Measurements from ENCODE around the gene MAPKBP1.
"Not testable (repeated sequence)": the region's sequence is repeated elsewhere in the genome, so short reads cannot be mapped to it uniquely, and the experiment has no call there.

Gene MAPKBP1

GRCh38 chr15:41774062-41774881 lies at the start of gene MAPKBP1:
TSS of gene MAPKBP1 (plus strand) at chr15:41774484. CDS start at chr15:41775276, 792 bp downstream.
- peak; percentile 97 for DNase-seq (ENCODE audit: low spot score)

- DNase-seq (ENCODE audit: low spot score) = peak; percentile 11
Measured at GRCh38 chr15:41727143-41727542, 47.1 kb upstream of the MAPKBP1 start.

- DNase-seq (ENCODE audit: low spot score) = not testable (repeated sequence)
Measured at GRCh38 chr15:41728061-41728460, 46.2 kb upstream of the MAPKBP1 start.

- DNase-seq (ENCODE audit: low spot score) = no peak
Measured at GRCh38 chr15:41730543-41730942, 43.7 kb upstream of the MAPKBP1 start.

- DNase-seq (ENCODE audit: low spot score) = no peak
Measured at GRCh38 chr15:41732483-41732882, 41.8 kb upstream of the MAPKBP1 start.

GRCh38 chr15:41734079-41734478 lies 40.2 kb upstream of the MAPKBP1 start:
- no peak for DNase-seq (ENCODE audit: low spot score)

GRCh38 chr15:41735046-41735445 lies 39.2 kb upstream of the MAPKBP1 start:
- no peak for DNase-seq (ENCODE audit: low spot score)

- DNase-seq (ENCODE audit: low spot score) = not testable (repeated sequence)
Measured at GRCh38 chr15:41735492-41735891, 38.8 kb upstream of the MAPKBP1 start.

- peak; percentile 4 for DNase-seq (ENCODE audit: low spot score)
Measured at GRCh38 chr15:41746802-41747201, 27.5 kb upstream of the MAPKBP1 start.

GRCh38 chr15:41756198-41756597 lies 18.1 kb upstream of the MAPKBP1 start:
- no peak for DNase-seq (ENCODE audit: low spot score)

- peak; percentile 82 for DNase-seq (ENCODE audit: low spot score)
Measured at GRCh38 chr15:41772720-41773331, 1.5 kb upstream of the MAPKBP1 start.

GRCh38 chr15:41773332-41773728 lies 954 bp upstream of the MAPKBP1 start:
- no peak for DNase-seq (ENCODE audit: low spot score)

- DNase-seq (ENCODE audit: low spot score) = no peak
Measured at GRCh38 chr15:41773729-41774061, 589 bp upstream of the MAPKBP1 start.

GRCh38 chr15:41774882-41775417 lies 666 bp downstream of the MAPKBP1 start:
- no peak for DNase-seq (ENCODE audit: low spot score)

- no peak for DNase-seq (ENCODE audit: low spot score)
Measured at GRCh38 chr15:41775651-41776050, 1.4 kb downstream of the MAPKBP1 start.

- DNase-seq (ENCODE audit: low spot score) = no peak
Measured at GRCh38 chr15:41777421-41777973, 3.2 kb downstream of the MAPKBP1 start.

- no peak for DNase-seq (ENCODE audit: low spot score)
Measured at GRCh38 chr15:41778521-41778920, 4.2 kb downstream of the MAPKBP1 start.

- no peak for DNase-seq (ENCODE audit: low spot score)
Measured at GRCh38 chr15:41779662-41780157, 5.4 kb downstream of the MAPKBP1 start.

GRCh38 chr15:41780266-41780665 lies 6.0 kb downstream of the MAPKBP1 start:
- no peak for DNase-seq (ENCODE audit: low spot score)

- no peak for DNase-seq (ENCODE audit: low spot score)
Measured at GRCh38 chr15:41780727-41781126, 6.4 kb downstream of the MAPKBP1 start.

- no peak for DNase-seq (ENCODE audit: low spot score)
Measured at GRCh38 chr15:41782371-41783282, 8.3 kb downstream of the MAPKBP1 start.

GRCh38 chr15:41783296-41783695 lies 9.0 kb downstream of the MAPKBP1 start:
- no peak for DNase-seq (ENCODE audit: low spot score)

Data from AG08395 (cell line).